Neutrophil (primary cell): ENCODE data around the gene KRTAP12-1.

Source experiments
- H3K27ac ChIP-seq: fragments of 200-600 bp; sonication (generic); 2 replicates; pipeline ENCODE4 v1.5.1; 2016; ENCODE audit warnings: mild to moderate bottlenecking, moderate library complexity
- H3K27me3 ChIP-seq: fragments of 200-600 bp; sonication (generic); 2 replicates; pipeline ENCODE4 v1.6.0; 2016; ENCODE audit warnings: mild to moderate bottlenecking
- H3K36me3 ChIP-seq: fragments of 200-600 bp; sonication (generic); 2 replicates; pipeline ENCODE4 v1.5.1; 2017
- H3K4me1 ChIP-seq, 2 experiments: fragments of 200-600 bp in 1 of 2; sonication (generic) in 1 of 2; 1 replicate in 1 of 2; 2 replicates in 1 of 2; pipeline versions ENCODE4 v1.5.1 to v1.6.1; 2013 to 2016; ENCODE audit warnings: low read depth in 1 of 2, low read length in 1 of 2, mild to moderate bottlenecking in 1 of 2, moderate library complexity in 1 of 2; ENCODE audit not compliant: control insufficient read depth in 1 of 2, insufficient read depth in 1 of 2
- H3K4me3 ChIP-seq, 2 experiments: fragments of 200-600 bp in 1 of 2; sonication (generic) in 1 of 2; 1 replicate in 1 of 2; 2 replicates in 1 of 2; pipeline ENCODE4 v1.5.1; 2013 to 2016; ENCODE audit warnings: low read depth in 1 of 2, low read length in 1 of 2, mild to moderate bottlenecking in 1 of 2, moderate library complexity in 1 of 2
- H3K9me3 ChIP-seq: fragments of 200-600 bp; sonication (generic); 2 replicates; pipeline ENCODE4 v1.5.1; 2016
- CTCF ChIP-seq: fragments of 200-600 bp; sonication (generic); IDR thresholded peaks from 2 replicates; pipeline ENCODE4 v1.5.1; 2016; ENCODE audit warnings: antibody characterized with exemption

KRTAP12-1 gene

DNA sequence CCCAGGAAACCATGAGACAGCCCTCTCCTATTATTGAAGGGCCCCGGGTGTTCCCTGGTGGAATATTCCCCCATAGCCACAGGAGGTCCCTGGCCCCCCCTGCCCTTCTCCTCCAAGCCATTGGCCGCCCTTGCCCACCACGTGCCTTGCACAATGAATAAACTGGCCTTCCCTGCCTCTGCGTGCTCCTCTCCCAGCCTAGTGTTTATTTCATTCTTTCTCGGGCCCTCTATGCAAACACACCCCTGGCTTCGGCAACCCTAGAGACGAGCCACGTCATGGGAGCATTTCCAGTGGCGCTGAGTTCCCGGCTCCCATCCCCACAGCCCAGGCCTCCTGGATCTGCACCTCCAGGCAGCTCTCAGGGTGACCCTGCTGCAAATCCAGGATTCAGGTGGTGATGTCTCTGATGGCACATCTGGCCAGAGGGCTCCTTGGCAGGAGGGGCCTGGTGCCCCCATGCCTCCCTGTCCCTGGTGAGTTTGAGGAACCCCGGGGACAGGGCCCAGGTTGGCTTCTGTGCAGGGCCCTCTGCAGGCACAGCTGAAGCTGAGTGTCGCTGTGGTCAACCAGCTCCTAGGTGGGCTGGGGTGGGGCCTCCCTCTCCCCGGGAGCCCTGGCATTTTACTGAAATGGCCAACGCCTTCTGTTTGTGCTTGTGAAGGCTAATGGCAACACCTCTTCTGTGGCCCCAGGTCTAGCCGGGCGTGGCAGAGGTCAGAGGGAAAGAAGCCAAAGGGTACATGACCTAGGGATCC lies 21.2 kb upstream of the KRTAP12-1 start:
- no peaks in the 10 kb centered on the region for H3K4me1 ChIP-seq
- no peaks in the 10 kb centered on the region for H3K36me3 ChIP-seq
- no peak overlapping the region for H3K27ac ChIP-seq
- no peak overlapping the region for H3K4me3 ChIP-seq
- no peaks in the 10 kb centered on the region for H3K9me3 ChIP-seq
- peaks cover 100% of the 10 kb centered on the region for H3K27me3 ChIP-seq
- TF ChIP-seq CTCF = no peak

DNA sequence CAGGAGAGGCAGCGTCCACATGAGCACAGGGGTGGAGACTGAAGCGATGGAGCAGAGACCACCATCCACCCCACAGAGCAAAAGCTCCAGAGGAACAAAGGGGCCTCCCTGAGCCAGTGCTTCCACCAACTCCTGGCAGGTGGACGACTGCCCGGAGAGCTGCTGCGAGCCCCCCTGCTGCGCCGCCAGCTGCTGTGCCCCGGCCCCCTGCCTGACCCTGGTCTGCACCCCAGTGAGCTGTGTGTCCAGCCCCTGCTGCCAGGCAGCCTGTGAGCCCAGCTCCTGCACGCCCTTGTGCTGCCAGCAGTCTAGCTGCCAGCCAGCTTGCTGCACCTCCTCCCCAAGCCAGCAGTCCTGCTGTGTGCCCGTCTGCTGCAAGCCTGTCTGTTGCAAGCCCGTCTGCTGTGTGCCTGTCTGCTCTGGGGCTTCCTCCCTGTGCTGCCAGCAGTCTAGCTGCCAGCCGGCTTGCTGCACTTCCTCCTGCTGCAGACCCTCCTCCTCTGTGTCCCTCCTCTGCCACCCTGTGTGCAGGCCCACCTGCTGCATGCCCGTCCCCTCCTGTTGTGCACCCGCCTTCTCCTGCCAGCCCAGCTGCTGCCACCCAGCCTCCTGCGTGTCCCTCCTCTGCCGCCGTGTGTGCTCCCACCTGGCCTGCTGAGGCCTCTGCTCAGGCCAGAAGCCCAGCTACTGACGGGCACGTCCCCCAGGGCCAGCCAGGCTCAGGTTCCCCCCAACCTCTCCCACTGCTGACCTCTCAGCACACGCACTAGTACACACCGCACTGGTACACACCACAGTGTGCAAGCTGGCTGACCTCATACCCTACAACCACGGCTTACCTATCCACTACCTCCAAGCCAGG lies 20.4 kb upstream of the KRTAP12-1 start:
- no peak overlapping the region for H3K4me3 ChIP-seq
- TF ChIP-seq CTCF = no peak
- no peaks in the 10 kb centered on the region for H3K36me3 ChIP-seq
- H3K9me3 ChIP-seq = no peaks in the 10 kb centered on the region
- H3K27me3 ChIP-seq = peaks cover 100% of the 10 kb centered on the region
- H3K27ac ChIP-seq = no peak overlapping the region
- no peaks in the 10 kb centered on the region for H3K4me1 ChIP-seq

- H3K36me3 ChIP-seq = no peaks in the 10 kb centered on the region
- no peak overlapping the region for H3K27ac ChIP-seq
- peaks cover 100% of the 10 kb centered on the region for H3K27me3 ChIP-seq
- H3K9me3 ChIP-seq = no peaks in the 10 kb centered on the region
- TF ChIP-seq CTCF = no peak
- H3K4me1 ChIP-seq = no peaks in the 10 kb centered on the region
- H3K4me3 ChIP-seq = no peak overlapping the region
Observed at GRCh38 chr21:44701541-44701940, 19.6 kb upstream of the KRTAP12-1 start.

DNA sequence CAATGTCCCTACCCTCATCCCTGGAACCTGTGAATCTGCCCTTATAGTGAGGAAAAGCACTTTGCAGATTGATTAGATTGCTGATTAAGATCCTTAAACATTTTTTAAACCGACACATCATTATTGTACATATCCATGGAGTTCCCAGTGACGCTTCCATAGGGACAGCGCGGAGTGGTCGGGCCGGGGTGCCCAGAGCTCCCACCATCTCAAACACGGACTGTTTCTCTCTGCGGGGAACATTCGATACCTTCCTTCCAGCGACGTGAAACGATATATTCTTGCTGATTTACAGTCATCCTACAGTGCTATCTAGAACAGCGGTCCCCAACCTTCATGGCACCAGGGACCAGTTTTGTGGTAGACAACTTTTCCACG lies 19.0 kb upstream of the KRTAP12-1 start:
- no peak for TF ChIP-seq CTCF
- Histone ChIP-seq H3K27ac (no peak overlapping the region), H3K36me3 (no peaks in the 10 kb centered on the region)

GRCh38 chr21:44700101-44701022 lies 18.4 kb upstream of the KRTAP12-1 start:
- Histone ChIP-seq H3K9me3 (no peaks in the 10 kb centered on the region), H3K27ac (no peak overlapping the region), H3K27me3 (peaks cover 100% of the 10 kb centered on the region), H3K4me3 (no peak overlapping the region), H3K36me3 (no peaks in the 10 kb centered on the region), H3K4me1 (no peaks in the 10 kb centered on the region)
- TF ChIP-seq CTCF = no peak

More for the DNA sequence above, 19.0 kb upstream of the KRTAP12-1 start:
- Histone ChIP-seq H3K4me3 (no peak overlapping the region), H3K27me3 (peaks cover 100% of the 10 kb centered on the region), H3K9me3 (no peaks in the 10 kb centered on the region), H3K4me1 (no peaks in the 10 kb centered on the region)
